Amniotic epithelial cell (primary cell): ENCODE measurements around the gene ST6GALNAC6.

Source experiments
- DNase-seq: peaks from one replicate; pipeline ENCODE4 v3.0.0-alpha.2; 2010; ENCODE audit warnings: low read depth

ST6GALNAC6 gene

GRCh38 chr9:127934248-127934647, 34.8 kb upstream of the ST6GALNAC6 start:
- no peak for DNase-seq

- DNase-seq, result peak; percentile 69
These were observed 31.9 kb upstream of the ST6GALNAC6 start for GRCh38 chr9:127931092-127931881.

GRCh38 chr9:127930231-127931091, 31.1 kb upstream of the ST6GALNAC6 start, which contains the start of gene PIP5KL1:
PIP5KL1 (minus strand) TSS chr9:127930777; CDS start chr9:127930752, 25 bp downstream.
- peak; percentile 69 for DNase-seq

- DNase-seq, result no peak
These were observed 30.2 kb upstream of the ST6GALNAC6 start for GRCh38 chr9:127929625-127929979.

- DNase-seq, result no peak
These were observed 29.5 kb upstream of the ST6GALNAC6 start for GRCh38 chr9:127928676-127929624.

- no peak for DNase-seq
These were observed 28.7 kb upstream of the ST6GALNAC6 start for GRCh38 chr9:127927988-127928675.

- DNase-seq, result no peak
These were observed 28.0 kb upstream of the ST6GALNAC6 start for GRCh38 chr9:127927201-127927987.

- DNase-seq, result no peak
These were observed 27.4 kb upstream of the ST6GALNAC6 start for GRCh38 chr9:127926906-127927200.

GRCh38 chr9:127925959-127926905, 26.8 kb upstream of the ST6GALNAC6 start:
- DNase-seq, result no peak

- DNase-seq, result no peak
These were observed 25.5 kb upstream of the ST6GALNAC6 start for GRCh38 chr9:127924736-127925444.

- DNase-seq, result peak; percentile 88
These were observed 24.4 kb upstream of the ST6GALNAC6 start for GRCh38 chr9:127923771-127924170.

- DNase-seq, result no peak
These were observed 23.6 kb upstream of the ST6GALNAC6 start for GRCh38 chr9:127923046-127923445.

- peak; percentile 35 for DNase-seq
These were observed 22.2 kb upstream of the ST6GALNAC6 start for GRCh38 chr9:127921557-127922120.

- DNase-seq, result no peak
These were observed 21.4 kb upstream of the ST6GALNAC6 start for GRCh38 chr9:127920794-127921193.

- DNase-seq, result peak; percentile 97
These were observed 19.9 kb upstream of the ST6GALNAC6 start for GRCh38 chr9:127919253-127919815.

- DNase-seq, result no peak
These were observed 19.0 kb upstream of the ST6GALNAC6 start for GRCh38 chr9:127918183-127919107.

GRCh38 chr9:127917603-127918002, 18.2 kb upstream of the ST6GALNAC6 start:
- DNase-seq, result no peak
